Upper lobe of left lung (tissue), 4 donors: ENCODE measurements around the gene CENPW.

Experiments used
- POLR2A ChIP-seq, 4 donors: fragments of 450-650 bp; IDR thresholded peaks; one replicate each; pipeline ENCODE4 v1.5.1; 2016 to 2017; ENCODE audit warnings: antibody characterized with exemption in 4 of 4, mild to moderate bottlenecking in 2 of 4
- POLR2AphosphoS5 ChIP-seq, 2 donors: sonication (generic); formaldehyde crosslinking; IDR thresholded peaks; one replicate each; pipeline ENCODE4 v1.5.1; 2017; ENCODE audit warnings: antibody characterized with exemption in 2 of 2

- TF ChIP-seq POLR2AphosphoS5 (IDR thresholded peaks at IDR 0.05) = peak; percentile 31 to 36
- TF ChIP-seq POLR2A (IDR thresholded peaks at IDR 0.05) = no peak
Observed at GRCh38 chr6:126337323-126337722, 2.6 kb upstream of the CENPW start.
